HG03097 (cell line): ENCODE results near the gene GNAT1.

Source experiments
- ATAC-seq: cut with Tn5 transposase; IDR thresholded peaks from one replicate; pipeline ENCODE4 v1.9.1; 2021; ENCODE audit not compliant: unreplicated experiment, low FRiP score

Gene GNAT1

DNA sequence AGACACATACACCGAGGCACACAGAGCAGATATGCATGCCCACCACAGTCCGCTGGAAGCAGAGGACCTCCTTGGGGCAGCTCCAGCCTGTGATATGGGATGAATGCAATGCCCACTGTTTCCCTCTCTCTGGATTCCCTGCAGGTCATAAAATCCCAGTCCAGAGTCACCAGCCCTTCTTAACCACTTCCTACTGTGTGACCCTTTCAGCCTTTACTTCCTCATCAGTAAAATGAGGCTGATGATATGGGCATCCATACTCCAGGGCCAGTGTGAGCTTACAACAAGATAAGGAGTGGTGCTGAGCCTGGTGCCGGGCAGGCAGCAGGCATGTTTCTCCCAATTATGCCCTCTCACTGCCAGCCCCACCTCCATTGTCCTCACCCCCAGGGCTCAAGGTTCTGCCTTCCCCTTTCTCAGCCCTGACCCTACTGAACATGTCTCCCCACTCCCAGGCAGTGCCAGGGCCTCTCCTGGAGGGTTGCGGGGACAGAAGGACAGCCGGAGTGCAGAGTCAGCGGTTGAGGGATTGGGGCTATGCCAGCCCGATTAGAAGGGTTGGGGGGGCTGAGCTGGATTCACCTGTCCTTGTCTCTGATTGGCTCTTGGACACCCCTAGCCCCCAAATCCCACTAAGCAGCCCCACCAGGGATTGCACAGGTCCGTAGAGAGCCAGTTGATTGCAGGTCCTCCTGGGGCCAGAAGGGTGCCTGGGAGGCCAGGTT is at the start of gene GNAT1:
GNAT1 (plus strand) TSS at position 675 of the 725 bp plus-strand sequence. CDS start 116 bp downstream, outside the sequence.
- no peak for ATAC-seq

DNA sequence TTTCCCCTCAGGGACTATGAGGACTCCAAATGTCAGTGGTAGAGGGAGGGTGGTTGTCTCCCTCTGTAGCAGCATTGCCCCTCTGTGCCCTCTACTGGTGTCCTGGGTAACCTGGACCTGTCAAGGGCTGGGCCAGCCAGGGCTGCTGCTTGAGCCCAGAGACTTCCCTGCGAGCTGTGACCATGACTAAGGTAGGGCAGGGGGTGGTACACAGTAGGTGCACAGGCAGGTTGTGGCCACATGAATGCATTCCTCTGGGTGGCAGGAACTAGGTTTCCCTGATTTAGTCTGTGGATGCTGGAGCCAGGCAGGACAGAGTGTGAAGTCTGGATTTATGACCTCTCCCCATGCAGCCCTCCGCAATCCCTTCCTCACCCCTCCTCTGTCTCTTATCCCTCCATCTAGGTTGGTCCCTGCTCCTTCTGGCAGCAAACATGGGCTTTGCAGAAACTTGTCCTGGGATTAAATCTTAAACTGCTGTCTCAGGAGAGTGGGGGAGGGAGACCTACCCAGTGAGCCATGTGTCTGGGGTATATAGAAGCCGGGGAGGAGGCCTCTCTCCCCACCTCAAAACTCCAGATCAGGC is 45.0 kb upstream of the GNAT1 start:
- ATAC-seq: no peak

DNA sequence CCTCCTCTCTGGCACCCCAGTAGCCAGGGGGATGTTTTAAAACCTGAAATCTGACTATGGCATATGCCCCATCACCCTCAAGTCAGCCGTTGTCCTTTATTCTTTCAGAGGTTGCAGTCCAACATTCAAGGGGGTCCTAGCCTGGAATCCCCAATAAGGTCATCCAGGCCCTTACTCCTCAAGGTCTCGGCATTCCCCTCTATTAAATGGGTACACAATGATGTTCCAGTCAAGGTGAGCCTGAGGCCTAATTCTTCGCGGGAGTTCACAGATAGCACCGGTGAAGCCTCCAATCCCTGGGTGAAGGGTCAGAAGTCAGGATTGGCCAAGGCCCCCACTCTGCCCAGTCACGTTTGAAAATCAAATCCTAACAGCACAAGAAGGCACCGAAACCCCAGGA is 44.4 kb upstream of the GNAT1 start:
- no peak for ATAC-seq

DNA sequence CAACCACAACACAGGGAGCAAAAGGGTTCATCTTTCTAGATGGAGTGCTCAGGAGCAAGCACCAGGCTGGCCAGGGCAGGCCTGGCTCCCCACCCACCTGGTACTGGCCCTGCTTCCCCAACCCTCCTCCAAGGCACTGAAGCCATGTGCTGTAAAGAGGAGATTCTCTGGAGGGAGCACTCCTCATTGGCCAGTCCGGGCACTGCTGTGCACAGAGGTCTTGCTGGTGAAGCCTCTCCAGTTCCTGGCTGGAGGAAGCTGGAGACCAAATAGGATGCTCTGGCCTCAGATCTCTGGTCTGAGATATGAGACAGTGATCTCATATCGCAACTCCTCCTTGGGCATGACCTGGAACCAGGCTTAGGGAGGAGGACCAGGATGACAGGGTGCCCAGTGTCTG is 44.0 kb upstream of the GNAT1 start:
- ATAC-seq: no peak

DNA sequence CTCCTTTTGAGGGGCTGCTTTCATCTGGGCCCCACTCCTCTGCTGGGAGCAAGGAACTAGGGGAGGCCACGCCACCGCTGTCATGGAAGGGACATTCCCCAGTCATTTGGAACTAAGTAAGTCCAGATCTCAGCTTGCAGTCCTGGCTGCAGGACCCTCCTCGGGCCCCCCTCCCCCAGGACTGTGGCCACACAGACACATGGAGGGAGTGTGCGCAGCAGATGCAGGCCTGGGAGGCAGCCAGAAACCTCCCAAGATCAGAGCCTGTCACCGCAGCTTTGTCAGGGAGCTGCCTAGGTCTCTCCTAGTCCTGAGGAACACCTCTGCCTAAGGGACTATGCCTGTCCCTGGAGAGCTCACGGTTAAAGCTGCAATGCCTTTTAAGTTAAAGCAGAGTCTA is 43.5 kb upstream of the GNAT1 start:
- no peak for ATAC-seq

DNA sequence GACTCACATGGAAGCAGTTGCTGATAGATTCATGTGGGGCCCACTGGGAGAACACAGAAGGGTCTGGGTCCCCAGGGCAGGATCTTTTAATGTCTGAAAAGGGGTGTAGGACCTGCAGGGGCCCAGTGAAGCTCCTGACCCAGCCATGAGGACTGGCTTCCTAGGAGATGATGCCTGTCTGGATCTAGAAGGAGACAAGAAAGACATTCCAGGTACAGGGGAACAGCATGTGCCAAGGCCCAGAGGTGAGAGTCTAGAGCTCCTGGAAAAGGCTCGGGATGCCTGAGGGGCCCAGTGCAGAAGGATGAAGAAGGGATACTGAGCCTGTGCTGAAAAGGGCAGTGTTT is 41.0 kb upstream of the GNAT1 start:
- ATAC-seq: no peak

DNA sequence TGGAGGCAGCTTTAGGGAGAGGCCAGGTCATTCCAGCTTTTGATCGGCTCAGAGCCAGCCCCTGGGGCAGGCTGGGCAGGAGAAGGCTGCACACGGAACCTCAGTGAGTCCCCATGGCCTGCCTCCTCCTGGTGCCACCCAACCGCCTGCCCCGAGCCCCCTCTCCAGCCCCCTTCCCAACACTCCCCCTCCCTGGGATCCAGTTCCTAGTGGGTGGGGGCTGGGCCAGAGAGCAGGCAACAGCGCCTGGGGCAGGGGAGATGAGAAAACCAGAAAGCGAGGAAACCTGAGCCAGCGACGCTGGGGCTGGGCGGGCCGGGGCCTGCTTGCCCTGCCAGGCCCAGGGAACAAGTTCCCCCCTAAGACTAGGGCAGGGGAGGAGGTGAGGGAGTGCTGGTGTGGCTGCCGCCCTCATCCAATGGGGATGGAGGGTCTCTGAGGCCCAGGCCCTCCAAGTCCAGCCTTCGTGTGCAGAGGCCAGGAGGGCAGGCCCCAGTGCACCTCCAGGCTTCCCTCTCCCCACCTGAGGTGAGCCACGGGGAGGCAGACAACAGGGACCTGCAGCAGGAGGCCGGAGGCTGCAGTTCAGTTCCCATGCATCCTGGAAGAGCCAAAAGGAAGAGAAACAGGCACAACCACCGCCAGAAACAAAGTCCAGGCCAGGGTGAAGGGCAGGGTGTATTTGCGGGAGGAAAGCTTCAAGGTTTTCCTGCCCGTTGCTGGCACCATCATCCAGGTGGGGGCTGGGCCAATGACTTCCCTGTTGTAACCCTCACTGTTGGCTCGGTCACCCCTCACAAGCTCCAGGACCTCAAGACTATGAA is 40.3 kb upstream of the GNAT1 start:
- ATAC-seq: no peak

DNA sequence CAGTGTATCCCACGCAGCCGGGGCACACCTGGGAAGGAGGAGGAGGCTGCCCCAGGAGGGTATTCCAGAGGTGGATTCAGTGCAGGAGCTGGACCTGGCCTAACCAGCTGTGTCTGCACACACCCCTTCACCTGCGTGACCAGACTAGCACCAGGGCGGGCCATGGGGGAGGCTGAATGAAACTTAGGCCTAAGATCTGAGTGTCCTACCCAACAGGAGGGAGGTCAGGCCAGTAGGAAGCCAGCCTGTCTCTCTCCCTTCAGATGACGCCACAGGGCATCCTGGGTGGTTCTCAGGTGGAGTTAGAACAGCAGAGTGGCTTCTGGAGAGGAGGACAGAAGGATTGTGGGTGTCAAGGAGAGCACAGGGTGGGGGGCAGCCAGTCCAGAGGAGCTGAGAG is 39.7 kb upstream of the GNAT1 start:
- ATAC-seq: no peak

DNA sequence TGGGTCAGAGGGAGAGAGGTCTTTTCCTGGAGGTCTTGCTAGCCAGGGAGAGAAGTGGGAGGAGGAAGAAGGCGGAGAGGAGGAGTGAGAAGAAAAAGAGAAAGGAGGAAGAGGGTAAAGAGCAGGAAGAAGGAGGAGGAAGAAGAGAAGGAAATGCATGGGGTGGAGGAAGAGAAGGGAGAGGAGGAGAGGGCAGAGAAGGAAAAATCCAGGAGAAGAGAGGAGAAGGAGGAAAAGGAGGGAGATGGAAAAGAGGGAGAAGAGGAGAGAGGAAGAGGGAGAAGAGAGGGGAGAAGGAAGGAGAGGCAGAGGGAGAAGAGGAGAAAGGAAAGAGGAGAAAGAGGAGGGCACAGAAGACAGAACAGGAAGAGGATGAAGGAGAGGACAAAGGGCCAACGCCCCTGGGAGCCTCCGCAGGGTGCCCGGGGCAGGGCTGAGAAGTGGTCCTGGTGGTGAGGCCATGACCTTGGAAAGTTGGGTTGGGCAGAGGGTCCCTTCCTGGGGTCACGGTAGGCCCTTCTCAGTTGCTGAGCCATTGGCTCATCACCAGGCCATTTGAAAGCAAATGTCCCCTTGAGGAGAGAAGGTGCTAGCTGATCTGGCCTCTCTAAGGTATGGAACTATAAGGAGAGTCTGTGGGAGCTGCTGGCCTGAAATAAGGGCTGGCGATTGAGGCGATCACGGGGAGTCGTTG is 37.5 kb upstream of the GNAT1 start:
- no peak for ATAC-seq

DNA sequence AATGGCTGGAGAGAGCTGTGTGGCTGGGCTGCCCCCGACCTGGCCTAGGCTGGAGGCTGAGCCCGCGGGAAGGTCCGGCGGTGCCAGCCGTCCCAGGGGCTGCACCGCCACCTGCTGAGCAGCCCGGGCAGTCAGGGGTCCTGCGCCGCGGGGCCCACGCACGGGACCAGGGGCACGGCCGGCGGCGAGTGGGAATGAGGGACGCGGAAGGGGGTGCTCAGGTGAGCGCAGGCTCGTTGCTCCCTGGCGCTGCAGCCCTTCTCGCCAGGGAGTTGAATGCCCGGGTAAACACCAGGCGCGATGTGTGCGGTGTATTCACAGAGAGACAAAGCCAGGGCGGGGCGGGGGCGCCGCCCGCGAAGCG is 37.0 kb upstream of the GNAT1 start:
- no peak for ATAC-seq

DNA sequence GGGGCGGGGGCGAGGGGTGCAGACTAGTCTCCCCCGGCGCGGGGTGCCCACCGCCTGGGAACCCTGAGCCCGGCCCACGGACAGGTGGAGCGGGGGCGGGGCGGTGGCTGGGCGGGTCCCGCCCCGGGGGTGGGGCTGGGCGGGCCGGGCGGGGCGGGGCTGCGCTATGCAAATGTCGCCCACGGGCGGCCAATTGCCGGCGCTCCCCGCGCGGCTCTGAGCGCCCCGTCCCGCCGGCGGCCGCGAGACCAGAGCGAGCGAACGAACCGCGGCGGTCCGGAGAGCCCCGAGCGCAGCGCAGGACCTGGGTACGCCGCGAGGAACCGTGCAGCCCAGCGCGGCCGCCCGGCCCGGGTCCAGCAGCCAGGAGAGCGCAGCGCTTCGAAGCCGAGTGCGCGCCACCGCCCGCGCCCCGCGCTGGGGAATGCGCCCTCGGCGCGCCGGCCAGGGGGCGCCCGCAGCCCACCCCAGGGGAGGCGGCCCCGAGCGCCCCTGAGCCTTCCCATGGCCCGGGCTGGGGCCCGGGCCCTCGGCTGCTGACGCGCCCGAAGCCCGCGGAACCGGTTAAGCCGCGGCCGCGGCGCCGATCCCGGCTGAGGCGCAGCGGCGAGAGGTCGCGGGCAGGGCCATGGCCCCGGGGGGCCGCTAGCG is 36.4 kb upstream of the GNAT1 start, which contains the start of gene SEMA3F:
SEMA3F (plus strand) TSS at position 485 of the 651 bp plus-strand sequence. CDS start 4,299 bp downstream, outside the sequence.
- ATAC-seq: peak; percentile 40

DNA sequence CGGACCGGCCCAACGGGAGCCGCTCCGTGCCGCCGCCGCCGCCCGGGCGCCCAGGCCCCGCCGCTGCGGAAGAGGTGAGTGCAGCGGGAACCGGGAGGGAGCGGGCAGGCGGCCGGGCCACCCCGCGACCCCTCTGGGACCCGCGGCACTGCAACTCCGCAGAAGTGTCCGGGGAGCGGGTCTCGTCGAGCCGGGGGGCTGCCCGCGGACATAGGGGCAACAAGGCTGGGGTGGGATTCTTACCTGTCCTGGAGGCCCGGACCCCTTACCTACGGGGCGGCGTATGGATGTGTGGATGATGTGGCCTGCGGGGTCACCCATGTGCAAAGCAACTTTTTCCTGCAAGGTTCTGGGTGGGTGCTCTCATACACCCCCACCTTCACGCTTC is 35.9 kb upstream of the GNAT1 start:
- no peak for ATAC-seq

DNA sequence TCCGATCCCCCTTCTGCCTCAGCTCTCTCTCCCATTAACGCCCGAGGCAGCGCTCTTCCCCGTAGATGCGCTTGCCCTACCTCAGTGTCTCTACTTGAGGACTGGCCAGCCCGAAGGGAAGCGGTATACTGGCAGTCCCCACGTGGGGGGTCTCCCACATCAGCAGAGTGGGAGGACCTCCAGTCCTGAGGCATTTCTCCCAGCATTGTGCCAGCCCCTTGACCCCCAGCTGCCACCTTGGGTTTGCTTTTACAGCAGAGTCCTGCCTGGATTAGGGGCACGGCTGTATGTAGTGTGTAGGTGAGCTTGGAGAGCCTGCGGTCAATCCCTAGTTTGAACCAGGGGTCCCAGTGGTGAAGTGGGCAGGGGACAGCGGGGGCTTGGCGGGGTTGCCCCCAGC is 35.5 kb upstream of the GNAT1 start:
- no peak for ATAC-seq

DNA sequence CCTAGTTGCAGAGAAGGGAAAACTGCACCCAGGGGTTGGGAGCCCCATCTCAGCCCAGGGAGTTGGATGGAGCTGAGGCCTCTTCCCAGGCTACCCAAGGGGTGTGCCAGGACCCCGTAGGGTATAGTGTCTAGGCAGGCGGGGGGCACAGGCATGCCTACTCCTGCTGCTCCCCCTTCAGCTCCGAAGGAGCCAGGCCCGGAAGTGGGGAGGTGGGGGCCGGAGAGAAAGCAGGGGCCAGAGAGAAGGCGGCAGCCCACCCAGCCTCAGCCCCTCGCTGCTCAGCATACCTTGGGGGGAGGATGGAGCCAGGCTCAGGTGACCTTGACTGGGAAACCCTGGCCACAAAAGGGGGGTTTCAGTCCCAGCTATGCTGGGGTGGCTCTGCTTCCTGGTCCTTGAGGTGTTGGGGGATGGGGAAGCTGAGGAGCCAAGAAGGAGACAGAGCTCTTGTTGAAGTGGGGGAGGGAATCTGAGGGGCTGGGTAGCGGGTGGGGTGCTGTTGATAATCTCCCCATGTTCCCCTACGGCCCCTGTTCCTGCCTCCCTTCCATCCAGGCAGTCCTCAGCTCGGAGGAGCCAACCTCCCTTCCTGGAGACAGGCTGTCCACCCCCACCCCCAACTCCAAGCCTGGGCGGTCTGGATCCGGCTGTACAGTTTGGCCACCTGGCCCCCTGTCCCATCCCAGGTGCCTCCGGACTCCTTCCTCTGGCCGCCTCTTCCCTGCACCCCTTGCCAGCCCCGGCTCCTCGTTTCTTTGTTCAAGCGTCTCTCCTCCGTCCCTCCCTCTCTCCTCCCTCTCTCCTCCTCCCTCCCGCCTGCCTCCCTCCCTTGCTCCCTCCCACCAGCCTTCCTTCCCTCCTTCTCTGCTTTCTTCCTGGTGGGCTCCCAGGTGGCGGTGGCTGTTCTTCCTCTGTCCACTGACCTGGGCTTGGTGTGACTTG is 34.6 kb upstream of the GNAT1 start:
- no peak for ATAC-seq

DNA sequence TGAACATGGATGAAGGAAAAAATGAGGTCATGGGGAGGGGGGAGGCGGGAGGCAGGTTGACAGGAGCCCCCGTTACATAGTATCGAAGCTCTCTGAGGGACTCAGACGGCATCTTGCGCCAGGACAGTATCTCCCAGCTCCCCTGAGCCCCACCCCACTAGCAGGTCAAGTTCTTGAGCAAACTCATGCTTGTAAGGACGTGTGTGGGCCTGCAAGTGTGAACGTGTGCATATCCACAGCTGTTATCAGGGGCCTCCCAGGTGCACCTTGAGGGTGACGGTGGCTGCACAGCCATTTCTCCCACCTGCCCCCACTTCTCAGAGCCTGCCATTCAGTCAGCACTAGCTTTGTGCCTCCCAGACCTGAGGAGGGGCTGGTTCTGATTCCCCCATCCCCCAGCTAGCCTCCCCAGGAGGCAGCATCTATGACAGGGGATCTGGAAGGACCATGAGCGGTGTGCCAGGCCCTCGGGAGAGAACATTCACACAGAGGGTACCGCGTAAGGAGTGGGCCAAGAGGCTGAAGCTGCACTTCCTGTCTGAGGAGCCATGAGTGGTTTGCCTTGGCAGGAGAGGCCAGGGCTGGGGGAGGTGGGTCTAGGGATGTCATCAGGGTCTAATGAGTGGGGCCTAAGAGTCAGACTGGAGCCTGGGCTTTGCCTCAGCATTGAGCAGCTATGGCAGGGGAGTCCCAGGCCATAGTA is 33.4 kb upstream of the GNAT1 start:
- ATAC-seq: no peak

DNA sequence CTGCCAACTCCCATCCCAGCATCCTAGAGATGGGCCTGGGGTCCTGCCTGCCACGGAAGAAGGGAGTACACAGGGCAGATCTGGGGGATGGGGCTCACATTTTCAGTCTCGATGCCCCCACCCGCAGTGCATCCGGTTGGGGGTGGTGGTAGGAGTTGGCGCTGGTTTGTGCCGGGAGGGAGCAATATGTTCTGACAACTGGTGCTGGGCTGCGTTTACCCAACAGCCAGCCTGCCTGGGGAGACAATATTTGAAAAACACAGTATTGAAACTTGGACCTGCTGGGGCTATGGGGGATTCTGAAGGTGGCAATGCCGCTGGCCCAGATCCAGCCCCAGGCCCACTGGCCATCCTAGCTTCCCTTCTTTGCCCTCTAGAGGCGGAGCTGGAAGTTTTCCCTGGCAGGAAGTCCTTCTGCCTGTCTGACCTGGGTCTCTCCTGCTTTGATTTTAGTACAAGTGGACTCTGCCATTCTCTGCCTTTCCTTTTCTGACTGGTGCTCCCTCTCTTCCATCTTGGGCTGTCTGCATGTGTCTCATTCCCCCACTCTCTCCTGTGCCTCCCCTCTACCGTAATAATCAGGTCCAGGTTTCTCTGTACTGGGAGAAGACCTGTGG is 32.8 kb upstream of the GNAT1 start:
- no peak for ATAC-seq

DNA sequence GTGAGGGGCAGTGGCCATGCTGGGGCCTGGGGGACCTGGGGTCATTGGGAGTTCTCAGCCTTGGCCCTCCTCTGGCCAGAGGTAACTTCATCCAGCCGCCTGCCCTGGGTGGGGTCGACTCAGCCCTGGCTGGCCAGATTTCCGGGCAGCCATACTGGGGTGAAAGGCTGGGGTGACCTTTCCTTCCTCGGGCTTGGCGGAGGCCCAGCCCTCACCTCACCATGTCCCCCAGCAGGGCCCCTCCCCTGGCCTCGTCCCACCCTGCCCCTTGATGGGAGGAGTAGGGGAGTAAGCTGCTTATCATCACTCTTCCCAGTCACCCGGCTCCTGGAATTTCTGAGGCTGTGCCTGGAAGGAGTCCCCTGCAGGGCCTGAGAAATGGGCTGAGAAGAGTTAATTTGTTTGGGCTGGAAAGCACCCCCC is 30.8 kb upstream of the GNAT1 start:
- no peak for ATAC-seq

DNA sequence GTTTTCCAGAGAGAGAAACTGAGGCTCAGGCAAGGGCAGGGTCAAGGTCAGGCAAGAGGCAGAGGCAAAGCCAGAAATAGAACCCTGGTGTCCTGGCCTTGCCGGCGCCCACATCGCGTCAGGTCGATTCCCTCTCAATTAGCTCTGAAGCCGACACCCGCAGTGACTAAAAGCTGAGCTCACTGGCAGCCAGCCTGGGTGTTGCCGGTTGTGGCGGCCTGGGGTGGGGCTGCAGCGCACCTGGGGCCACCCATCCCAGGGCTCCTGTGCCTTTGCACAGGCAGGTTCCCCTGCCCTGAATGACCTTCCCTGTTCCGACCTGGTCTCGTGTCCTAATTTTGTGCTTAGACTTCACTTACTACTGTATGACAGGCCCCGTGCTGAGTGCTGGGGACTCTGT is 30.1 kb upstream of the GNAT1 start:
- ATAC-seq: no peak
